ENCODE data around the gene CGB2.

Gene CGB2

DNA sequence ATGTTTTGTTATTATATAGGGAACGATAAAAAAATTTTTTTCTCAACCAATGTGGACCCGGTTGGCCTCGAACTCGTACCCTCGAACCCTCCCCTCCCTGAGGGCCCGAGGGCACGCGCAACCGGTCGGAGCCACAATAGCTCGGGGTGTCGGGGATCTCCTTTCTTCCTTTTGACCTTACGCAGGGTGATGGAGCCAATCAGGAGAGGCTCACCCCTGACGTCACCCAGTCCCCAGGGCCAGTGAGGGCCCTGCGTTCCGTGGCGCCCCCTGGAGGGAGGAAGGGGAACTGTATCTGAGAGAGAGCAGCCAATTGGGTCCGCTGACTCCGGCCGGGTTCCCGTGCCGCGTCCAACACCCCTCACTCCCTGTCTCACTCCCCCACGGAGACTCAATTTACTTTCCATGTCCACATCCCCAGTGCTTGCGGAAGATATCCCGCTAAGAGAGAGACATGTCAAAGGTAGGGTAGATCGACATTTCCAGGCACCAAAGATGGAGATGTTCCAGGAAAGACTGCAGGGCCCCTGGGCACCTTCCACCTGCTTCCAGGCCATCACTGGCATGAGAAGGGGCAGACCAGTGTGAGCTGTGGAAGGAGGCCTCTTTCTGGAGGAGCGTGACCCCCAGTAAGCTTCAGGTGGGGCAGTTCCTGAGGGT, at the start of gene CGB2:
TSS of gene CGB2 (plus strand) at position 249 of the 660 bp plus-strand sequence. CDS start at position 455, 206 bp downstream.
- peak; percentile 55 for DNase-seq

GRCh38 chr19:48982280-48982679, 49.4 kb upstream of the CGB2 start:
- DNase-seq = no peak

DNA sequence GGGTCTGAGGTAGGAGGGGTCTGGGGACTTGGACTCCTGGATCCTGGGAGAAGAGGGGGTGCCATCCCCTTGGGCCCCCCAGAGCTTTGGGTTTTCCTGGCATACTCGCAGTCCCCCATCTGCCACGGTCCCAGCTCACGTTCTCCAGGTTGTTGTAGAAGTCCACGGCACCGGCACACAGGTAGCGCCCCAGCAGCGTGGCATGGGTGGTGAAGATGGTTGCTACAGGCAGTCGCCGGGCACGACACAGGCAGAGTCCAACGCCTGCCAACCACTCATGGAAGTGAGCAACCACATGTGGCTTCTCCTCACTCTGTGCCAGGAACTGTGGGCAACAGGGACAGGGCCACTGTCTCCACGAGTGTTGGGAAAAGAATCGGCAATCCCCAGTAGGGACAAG, 46.0 kb upstream of the CGB2 start:
- DNase-seq = no peak

DNA sequence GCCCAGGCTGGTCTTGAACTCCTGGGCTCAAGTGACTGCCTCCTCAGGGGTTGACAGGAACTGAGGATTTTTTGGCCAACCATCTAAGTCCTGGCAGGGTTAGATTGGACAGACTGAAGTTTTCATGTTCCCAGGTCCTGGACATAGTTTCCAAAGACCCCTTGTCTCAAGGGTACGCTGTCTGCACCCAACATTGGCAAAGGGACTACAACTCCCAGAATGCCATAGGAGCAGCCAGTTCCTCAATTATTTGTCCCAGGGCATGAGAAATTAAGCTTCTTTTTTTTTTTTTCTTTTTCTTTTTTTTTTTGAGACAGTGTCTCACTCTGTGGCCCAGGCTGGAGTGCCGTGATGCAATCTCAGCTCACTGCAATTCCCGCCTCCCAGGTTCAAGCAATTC, 45.5 kb upstream of the CGB2 start:
- DNase-seq = no peak

- no peak for DNase-seq
Measured at GRCh38 chr19:48987323-48987722, 44.4 kb upstream of the CGB2 start.

- DNase-seq = no peak
Measured at GRCh38 chr19:48988286-48988685, 43.4 kb upstream of the CGB2 start.

GRCh38 chr19:48988860-48989259, 42.8 kb upstream of the CGB2 start:
- no peak for DNase-seq

DNA sequence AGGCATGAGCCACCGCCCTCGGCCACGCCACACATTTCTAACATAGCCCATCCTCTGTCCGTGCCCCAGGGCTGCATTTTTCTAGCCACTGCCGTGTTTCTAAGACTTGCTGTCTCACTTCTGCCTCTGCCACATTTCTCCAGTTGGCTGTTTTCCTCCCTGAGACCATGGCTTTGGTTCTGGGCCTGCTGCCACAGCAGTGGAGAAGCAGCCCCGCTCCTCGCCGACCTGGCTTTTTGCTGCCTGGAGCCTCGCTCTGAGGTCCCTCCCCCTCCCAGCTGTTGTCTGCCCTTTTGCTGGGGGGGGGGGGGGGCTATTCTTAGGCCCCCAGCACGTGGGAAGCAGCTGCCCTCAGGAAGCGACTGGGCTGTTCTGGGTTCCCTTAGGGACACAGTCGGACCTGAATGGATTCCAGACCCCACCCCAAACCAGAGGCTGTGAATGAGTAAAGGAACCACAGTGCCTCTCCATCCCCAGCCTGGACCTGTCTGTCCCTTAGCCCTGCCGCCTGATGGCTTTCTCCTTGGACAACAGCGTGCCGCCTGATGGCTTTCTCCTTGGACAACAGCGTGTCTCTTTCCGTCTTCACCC, 41.9 kb upstream of the CGB2 start:
- DNase-seq = no peak

DNA sequence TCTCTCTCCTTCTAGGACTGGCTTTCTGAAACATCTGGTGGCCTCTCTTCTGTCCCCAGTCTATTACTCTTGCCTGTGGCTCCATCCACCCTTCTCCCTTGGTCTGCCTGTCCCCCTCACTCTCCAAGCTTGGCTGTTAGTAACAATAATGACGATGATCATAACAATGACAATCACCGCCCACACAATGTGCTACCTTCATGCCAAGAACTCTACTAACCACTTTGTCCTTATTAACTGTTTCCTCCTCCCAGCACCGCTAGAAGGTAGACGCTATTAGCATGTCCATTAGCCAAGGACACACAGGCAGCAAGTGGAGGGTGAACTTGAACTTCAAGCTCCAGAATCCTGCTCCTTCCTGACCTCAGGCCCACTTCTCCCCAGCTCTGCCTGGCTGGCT, 41.3 kb upstream of the CGB2 start:
- no peak for DNase-seq

- no peak for DNase-seq
Measured at GRCh38 chr19:48991011-48991609, 40.6 kb upstream of the CGB2 start.

DNA sequence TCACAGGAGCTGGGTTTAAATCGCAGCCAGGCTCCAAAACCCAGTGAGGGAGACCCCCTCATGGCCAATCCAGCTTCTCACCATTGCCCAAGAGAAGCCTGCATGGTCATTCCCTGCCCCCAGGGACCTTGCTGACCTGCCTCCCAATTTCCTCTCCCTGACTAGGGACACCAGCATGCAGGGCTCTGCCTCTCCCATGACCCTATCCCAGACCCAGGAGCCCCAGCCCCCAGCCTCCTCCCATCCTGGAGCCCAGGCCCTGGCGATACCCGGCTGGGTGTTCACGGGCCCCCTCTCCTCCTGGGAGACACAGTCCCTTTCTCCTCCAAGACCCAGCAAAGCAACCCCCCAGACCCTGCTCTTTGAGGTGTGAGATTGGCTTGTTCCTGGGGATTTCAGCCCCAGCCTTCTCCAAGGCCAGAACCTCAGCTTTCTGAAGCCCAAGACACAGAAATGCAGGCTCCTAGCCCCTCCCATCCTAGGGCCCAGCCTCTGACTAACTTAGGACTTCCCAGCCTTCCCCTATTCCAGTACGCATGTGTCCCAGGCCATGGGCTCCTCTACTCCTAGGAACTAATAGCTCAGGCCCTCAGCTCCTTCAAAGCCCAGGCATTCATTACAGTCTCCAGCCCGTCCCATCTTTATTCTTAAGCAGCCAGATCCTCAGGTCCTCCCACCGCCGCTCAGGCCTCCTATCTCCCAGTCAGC, 39.7 kb upstream of the CGB2 start:
- DNase-seq = no peak

- DNase-seq = no peak
Measured at GRCh38 chr19:48992581-48993174, 39.0 kb upstream of the CGB2 start.

- DNase-seq = peak; percentile 98
Measured at GRCh38 chr19:48993175-48994034, 38.3 kb upstream of the CGB2 start, which contains the start of the genes GYS1 and RUVBL2. GYS1 (minus strand) TSS chr19:48993309; CDS start chr19:48993112, 197 bp downstream. RUVBL2 (plus strand) TSS chr19:48993887; CDS start chr19:48993912, 25 bp downstream.

DNA sequence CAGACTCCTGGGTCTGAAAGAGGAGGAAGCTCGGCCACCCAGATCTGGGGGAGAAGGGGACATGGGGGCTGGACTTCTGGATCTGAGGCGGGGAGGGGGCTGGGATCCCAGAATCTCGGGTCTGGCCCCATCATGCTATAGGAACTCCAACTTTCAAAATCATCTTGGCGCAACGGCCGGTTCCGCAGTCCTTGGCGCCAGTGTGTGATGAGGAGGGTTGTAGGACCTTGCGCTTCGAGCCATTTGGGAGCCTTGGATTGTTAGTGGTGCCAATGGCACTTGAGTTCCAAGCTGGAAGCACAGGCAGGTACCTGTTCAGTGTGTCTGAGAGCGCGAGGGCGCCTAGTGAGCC, 37.7 kb upstream of the CGB2 start:
- DNase-seq = no peak

GRCh38 chr19:48997972-48998371, 33.7 kb upstream of the CGB2 start:
- no peak for DNase-seq

- no peak for DNase-seq
Measured at GRCh38 chr19:48999481-49000325, 32.0 kb upstream of the CGB2 start.

DNA sequence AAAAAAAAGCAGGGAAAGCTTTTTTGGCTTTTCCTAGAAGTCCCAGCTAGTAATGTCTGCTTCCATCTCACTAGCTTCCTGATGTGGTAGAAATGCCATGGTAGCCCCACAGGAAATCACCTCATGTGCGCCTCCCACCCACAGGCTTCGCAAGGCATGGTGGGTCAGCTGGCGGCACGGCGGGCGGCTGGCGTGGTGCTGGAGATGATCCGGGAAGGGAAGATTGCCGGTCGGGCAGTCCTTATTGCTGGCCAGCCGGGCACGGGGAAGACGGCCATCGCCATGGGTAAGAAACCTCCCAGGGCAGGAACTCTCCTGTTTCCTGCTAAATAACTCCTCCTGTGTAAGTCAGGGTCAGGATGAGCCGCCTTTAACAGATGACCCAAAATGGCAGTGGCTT, 27.6 kb upstream of the CGB2 start:
- no peak for DNase-seq

- no peak for DNase-seq
Measured at GRCh38 chr19:49004964-49005614, 26.6 kb upstream of the CGB2 start.

DNA sequence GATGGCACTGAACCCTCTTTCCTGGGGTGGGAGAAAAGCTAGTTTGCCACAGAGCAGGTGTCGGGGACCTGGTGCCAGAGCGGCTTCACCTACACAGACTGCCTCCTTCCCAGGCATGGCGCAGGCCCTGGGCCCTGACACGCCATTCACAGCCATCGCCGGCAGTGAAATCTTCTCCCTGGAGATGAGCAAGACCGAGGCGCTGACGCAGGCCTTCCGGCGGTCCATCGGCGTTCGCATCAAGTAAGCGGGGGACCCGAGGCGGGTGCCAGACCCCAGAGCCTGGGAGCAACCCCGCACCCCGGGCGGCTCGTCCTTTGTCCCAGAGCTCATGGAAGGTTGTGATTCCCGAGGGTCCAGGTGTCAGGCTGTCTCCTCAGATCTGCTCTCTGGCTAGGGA, 24.8 kb upstream of the CGB2 start:
- DNase-seq = no peak

DNA sequence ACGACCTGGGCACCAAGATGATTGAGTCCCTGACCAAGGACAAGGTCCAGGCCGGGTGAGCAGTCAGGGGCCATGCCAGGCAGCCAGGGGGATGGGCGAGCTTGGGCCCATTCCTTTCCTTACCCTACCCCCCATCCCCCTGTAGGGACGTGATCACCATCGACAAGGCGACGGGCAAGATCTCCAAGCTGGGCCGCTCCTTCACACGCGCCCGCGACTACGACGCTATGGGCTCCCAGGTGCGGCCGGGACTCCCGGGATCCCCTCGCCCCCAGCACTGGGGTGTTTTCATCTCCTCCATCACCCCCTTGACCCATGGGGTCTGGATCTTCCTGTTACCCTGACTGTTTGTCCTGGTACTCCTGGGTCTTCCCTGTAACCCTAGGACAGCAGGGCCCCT, 21.9 kb upstream of the CGB2 start:
- DNase-seq = no peak

- no peak for DNase-seq
Measured at GRCh38 chr19:49010453-49010852, 21.2 kb upstream of the CGB2 start.
